H1 (cell line): ENCODE results near the gene KANSL1. TPM values are rescaled to one million over a fixed set of nuclear protein-coding genes. Genes with fewer than 3 reads are reported as not detected.

Experiments used
- CTCF ChIA-PET: fragments of 300-600 bp; sonication (Branson Sonifier 250); formaldehyde crosslinking; loops from one replicate; lab custom pipeline; 2021; ENCODE audit not compliant: partially characterized antibody; lab: Charles Lee
- POLR2A ChIA-PET: fragments of 300-600 bp; sonication (Branson Sonifier 250); formaldehyde crosslinking; loops from one replicate; lab custom pipeline; 2021; ENCODE audit warnings: inconsistent platforms; ENCODE audit not compliant: partially characterized antibody; lab: Charles Lee
- DNase-seq, 2 experiments: peaks; one replicate each; pipeline versions ENCODE4 v3.0.0 to v3.0.0-alpha.2; 2010 to 2022; ENCODE audit warnings: low spot score in 2 of 2, low read depth in 1 of 2, mixed read lengths in 1 of 2
- FAIRE-seq: peaks from 2 replicates; lab custom pipeline; 2011; peaks lifted over from hg19 to GRCh38; lab: Jason Lieb, UNC
- H2AFZ ChIP-seq: 2 replicates; pipeline ENCODE4 v1.8.1; 2012; ENCODE audit warnings: low read length, inconsistent platforms
- H2AK5ac ChIP-seq: 2 replicates; pipeline ENCODE4 v1.6.1; 2013; ENCODE audit warnings: low read depth, low read length
- H2BK120ac ChIP-seq: replicated peaks from 2 replicates; pipeline ENCODE3; 2013; ENCODE audit warnings: low read depth, low read length, inconsistent platforms
- H2BK12ac ChIP-seq: 2 replicates; pipeline ENCODE4 v1.6.1; 2013; ENCODE audit warnings: low read depth, low read length
- H2BK15ac ChIP-seq: 2 replicates; pipeline ENCODE4 v1.6.1; 2013; ENCODE audit warnings: low read length
- H2BK20ac ChIP-seq: 2 replicates; pipeline ENCODE4 v1.6.1; 2013; ENCODE audit warnings: low read length
- H2BK5ac ChIP-seq: 2 replicates; pipeline ENCODE4 v1.6.1; 2013; ENCODE audit warnings: low read depth, low read length
- H3K14ac ChIP-seq: 2 replicates; pipeline ENCODE4 v1.6.1; 2013; ENCODE audit warnings: inconsistent platforms; ENCODE audit not compliant: insufficient read length
- H3K18ac ChIP-seq: 2 replicates; pipeline ENCODE4 v1.6.1; 2013; ENCODE audit warnings: low read length; ENCODE audit errors: extremely low read depth
- H3K23ac ChIP-seq: 2 replicates; pipeline ENCODE4 v1.6.1; 2013; ENCODE audit warnings: inconsistent platforms; ENCODE audit not compliant: insufficient read length
- H3K23me2 ChIP-seq: 2 replicates; pipeline ENCODE4 v1.6.1; 2013; ENCODE audit warnings: low read depth, low read length
- H3K27ac ChIP-seq: 2 replicates; pipeline ENCODE4 v1.6.1; 2011; ENCODE audit warnings: low read depth, low read length, inconsistent platforms
- H3K27me3 ChIP-seq, 4 experiments: replicated peaks in 1 of 4; 1 replicate in 1 of 4; 2 replicates in 3 of 4; pipeline versions ENCODE4 v1.6.1 to v1.8.1; 2011 to 2013; ENCODE audit warnings: low read length in 3 of 4, mild to moderate bottlenecking in 3 of 4, inconsistent platforms in 2 of 4, mixed read lengths in 2 of 4, moderate library complexity in 1 of 4; ENCODE audit not compliant: control insufficient read depth in 3 of 4, insufficient read depth in 3 of 4; ENCODE audit errors: extremely low read depth in 1 of 4
- H3K36me3 ChIP-seq, 4 experiments: 2 replicates each; pipeline versions ENCODE4 v1.6.1 to v1.8.1; 2011 to 2013; ENCODE audit warnings: mild to moderate bottlenecking in 4 of 4, low read length in 3 of 4, moderate library complexity in 2 of 4, control low read depth in 1 of 4, inconsistent platforms in 1 of 4; ENCODE audit not compliant: insufficient read depth in 4 of 4, control insufficient read depth in 2 of 4
- H3K4ac ChIP-seq: replicated peaks from 2 replicates; pipeline ENCODE3; 2013; ENCODE audit warnings: low read length, low read depth, mixed read lengths, inconsistent platforms; ENCODE audit not compliant: insufficient read length
- H3K4me1 ChIP-seq, 4 experiments: replicated peaks in 1 of 4; 1 replicate in 1 of 4; 2 replicates in 3 of 4; pipeline versions ENCODE4 v1.6.1 to v1.8.1; 2011 to 2013; ENCODE audit warnings: low read length in 3 of 4, inconsistent platforms in 2 of 4, mixed read lengths in 1 of 4; ENCODE audit not compliant: insufficient read depth in 4 of 4, control insufficient read depth in 3 of 4
- H3K4me2 ChIP-seq, 2 experiments: 2 replicates each; pipeline versions ENCODE4 v1.6.1 to v1.8.1; 2011 to 2013; ENCODE audit warnings: low read depth in 2 of 2, low read length in 2 of 2, control low read depth in 1 of 2, inconsistent platforms in 1 of 2, mild to moderate bottlenecking in 1 of 2; ENCODE audit not compliant: insufficient read depth in 1 of 2
- H3K4me3 ChIP-seq, 4 experiments: fragments of 200-600, 300-600 bp in 1 of 4; sonication (generic), shearing (Covaris generic), sonication (Bioruptor Twin) in 1 of 4; 2 replicates each; pipeline versions ENCODE4 v1.5.1 to v1.8.1; 2011 to 2016; ENCODE audit warnings: low read length in 4 of 4, low read depth in 3 of 4, control low read depth in 2 of 4, inconsistent platforms in 2 of 4, mild to moderate bottlenecking in 2 of 4, mixed read lengths in 1 of 4, moderate library complexity in 1 of 4; ENCODE audit not compliant: insufficient read depth in 2 of 4; ENCODE audit errors: extremely low read depth in 1 of 4
- H3K56ac ChIP-seq: replicated peaks from 2 replicates; pipeline ENCODE3; 2013; ENCODE audit warnings: low read depth, mild to moderate bottlenecking, mixed read lengths, low read length, inconsistent platforms; ENCODE audit not compliant: insufficient read length
- H3K79me1 ChIP-seq: 2 replicates; pipeline ENCODE4 v1.6.1; 2013; ENCODE audit warnings: low read depth, low read length, control low read depth
- H3K79me2 ChIP-seq, 2 experiments: 2 replicates each; pipeline versions ENCODE4 v1.6.1 to v1.8.1; 2012 to 2013; ENCODE audit warnings: low read length in 2 of 2, mild to moderate bottlenecking in 2 of 2, inconsistent platforms in 1 of 2; ENCODE audit not compliant: insufficient read depth in 2 of 2, control insufficient read depth in 1 of 2
- H3K9ac ChIP-seq, 4 experiments: replicated peaks in 1 of 4; 1 replicate in 1 of 4; 2 replicates in 3 of 4; pipeline versions ENCODE4 v1.6.1 to v1.8.1; 2011 to 2013; ENCODE audit warnings: low read depth in 3 of 4, low read length in 3 of 4, control low read depth in 2 of 4, mild to moderate bottlenecking in 2 of 4, moderate library complexity in 2 of 4, inconsistent platforms in 1 of 4; ENCODE audit errors: extremely low read depth in 1 of 4
- H3K9me3 ChIP-seq, 2 experiments: 2 replicates each; pipeline versions ENCODE4 v1.6.1 to v1.8.1; 2012 to 2013; ENCODE audit warnings: mild to moderate bottlenecking in 2 of 2, moderate library complexity in 2 of 2, control low read depth in 1 of 2, inconsistent platforms in 1 of 2, low read depth in 1 of 2, low read length in 1 of 2, mixed read lengths in 1 of 2; ENCODE audit not compliant: insufficient read depth in 2 of 2
- H4K20me1 ChIP-seq, 2 experiments: replicated peaks in 1 of 2; 2 replicates each; pipeline versions ENCODE3 to v1.8.1; 2011 to 2013; ENCODE audit warnings: inconsistent platforms in 2 of 2, low read length in 2 of 2, mild to moderate bottlenecking in 1 of 2; ENCODE audit not compliant: insufficient read depth in 2 of 2, control insufficient read depth in 1 of 2
- H4K5ac ChIP-seq: 2 replicates; pipeline ENCODE4 v1.6.1; 2013; ENCODE audit warnings: low read length, low read depth, mixed read lengths, inconsistent platforms; ENCODE audit not compliant: insufficient read length
- H4K8ac ChIP-seq: 2 replicates; pipeline ENCODE4 v1.8.0; 2013; ENCODE audit warnings: mild to moderate bottlenecking, moderate library complexity, low read length, inconsistent platforms; ENCODE audit not compliant: insufficient read depth; ENCODE audit errors: extremely low read depth
- H4K91ac ChIP-seq: replicated peaks from 2 replicates; pipeline ENCODE3; 2013; ENCODE audit warnings: low read length, mixed read lengths, inconsistent platforms; ENCODE audit not compliant: insufficient read length
- WGBS, 2 experiments: shearing (Covaris generic) in 1 of 2; methylation state at CpG; one replicate each; pipeline versions ENCODE4 v1.1.6 to v1.1.7; 2013 to 2015; ENCODE audit warnings: low lambda C conversion rate in 2 of 2, mixed read lengths in 2 of 2, inconsistent platforms in 1 of 2, low coverage in 1 of 2, missing lambda C conversion rate in 1 of 2; ENCODE audit not compliant: insufficient replicate concordance in 2 of 2, insufficient coverage in 1 of 2, insufficient read length in 1 of 2; ENCODE audit errors: extremely low coverage in 1 of 2, missing lambda C conversion rate in 1 of 2; 5-methylcytosine and 5-hydroxymethylcytosine counted together
- polyA plus RNA-seq, 7 experiments: library from polyadenylated mRNA; depleted of rRNA in 3 of 7; stranded (reverse) in 5 of 7; unstranded in 2 of 7; fragments of >200 nt in 5 of 7; fragments of 200-250 nt in 2 of 7; gene quantifications; 1 replicate in 5 of 7; 2 replicates in 1 of 7; 4 replicates in 1 of 7; pipeline versions ENCODE4 v1.2.1 to v1.2.3, GENCODE V29; 2011 to 2013; ENCODE audit warnings: missing spikeins in 2 of 7, mixed read lengths in 2 of 7
- total RNA-seq: library from RNA; stranded (reverse); fragmentation: NEBNext Ultra II Directional; extraction: Animal tissue kit (Norgen Biotek cat#: 25700); gene quantifications from 2 replicates; pipeline ENCODE4 v1.2.1, GENCODE V29; 2021
- TF ChIP-seq, protein P1 (sequence below): IDR thresholded peaks from 2 replicates; pipeline ENCODE4 v1.6.1; 2012; ENCODE audit warnings: inconsistent platforms

The KANSL1 gene
- total and polyA plus RNA-seq, 2 of the 8 experiments (the other 6 are each of a cell fraction or from before 2014, with no cell fraction given) = 34.0 to 128 TPM

DNA sequence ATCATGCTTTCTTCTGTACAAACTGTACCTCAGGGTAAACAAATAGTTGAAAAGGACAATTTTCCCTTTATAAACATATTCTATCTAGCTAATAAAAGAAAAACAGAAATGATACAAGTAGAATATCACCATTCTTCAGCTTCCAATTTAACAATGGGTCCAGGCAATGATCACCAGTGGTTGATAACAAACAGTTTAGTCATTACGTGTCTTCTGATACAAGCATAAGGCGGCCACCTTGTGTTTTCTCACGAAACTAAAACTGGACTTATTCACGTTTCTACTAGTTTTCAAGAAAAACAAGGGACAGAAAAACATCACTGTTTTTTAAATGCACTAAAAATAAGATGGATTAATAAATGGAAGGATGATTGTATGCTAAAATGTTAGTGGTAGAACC lies 135.9 kb downstream of the KANSL1 start:
- no peak overlapping the region for H3K23ac ChIP-seq
- H2BK5ac ChIP-seq = no peak overlapping the region
- H4K5ac ChIP-seq = no peak overlapping the region
- H3K9me3 ChIP-seq = no peaks in the 10 kb centered on the region
- H3K36me3 ChIP-seq = peaks cover 0 to 7% (median 0%) of the 10 kb centered on the region in 4 experiments; a peak in 2 of 8 replicates
- 82% methylated on average over 4 of the region's 4 CpGs; no CpG with 5 or more reads in 1 of the 2 experiments for WGBS, 2 experiments
- H3K23me2 ChIP-seq = no peaks in the 10 kb centered on the region
- no peak overlapping the region for H3K14ac ChIP-seq
- no peak overlapping the region for H4K8ac ChIP-seq
- H2BK15ac ChIP-seq = no peak overlapping the region
- H3K9ac ChIP-seq = no peak overlapping the region
- no peak overlapping the region for H3K27ac ChIP-seq
- H3K27me3 ChIP-seq = no peaks in the 10 kb centered on the region
- no peak overlapping the region for H2AFZ ChIP-seq
- no peak overlapping the region for H2BK20ac ChIP-seq
- H2BK12ac ChIP-seq = no peak overlapping the region
- H3K56ac ChIP-seq = no peak overlapping the region
- no peak overlapping the region for H4K91ac ChIP-seq
- ChIA-PET CTCF (interaction anchor here (1.0 to 5.1 kb wide), 9 partner anchors 11 to 136 kb away, joined by 3 to 56 read pairs (median 5); partner anchors contain the start of gene KANSL1), POLR2A (interaction anchor here (0.7 to 2.4 kb wide), 5 partner anchors 9 to 33 kb away, joined by 3 to 11 read pairs (median 4); no protein-coding TSS in a partner anchor)
- H2BK120ac ChIP-seq = no peak overlapping the region
- H3K4ac ChIP-seq = no peak overlapping the region
- no peak overlapping the region for H3K4me2 ChIP-seq
- no peak overlapping the region for H2AK5ac ChIP-seq
- peaks cover 0 to 2% of the 10 kb centered on the region in 2 experiments for H4K20me1 ChIP-seq
- no peak overlapping the region; a peak in 1 of 8 replicates for H3K4me3 ChIP-seq
- H3K18ac ChIP-seq = no peak overlapping the region
- FAIRE-seq = no peak
- DNase-seq = no peak
- H3K79me1 ChIP-seq = no peaks in the 10 kb centered on the region; the same call in 1 of the 2 replicates
- H3K4me1 ChIP-seq = peaks cover 0 to 6% (median 3%) of the 10 kb centered on the region in 4 experiments; a peak in 4 of 7 replicates
- H3K79me2 ChIP-seq = peaks cover 0 to 68% of the 10 kb centered on the region in 2 experiments; a peak in 3 of 4 replicates
- TF ChIP-seq, protein P1, sequence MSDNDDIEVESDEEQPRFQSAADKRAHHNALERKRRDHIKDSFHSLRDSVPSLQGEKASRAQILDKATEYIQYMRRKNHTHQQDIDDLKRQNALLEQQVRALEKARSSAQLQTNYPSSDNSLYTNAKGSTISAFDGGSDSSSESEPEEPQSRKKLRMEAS = no peak
